Measurements from ENCODE around the gene RIMKLB. TPM values are rescaled to one million over a fixed set of nuclear protein-coding genes. Genes with fewer than 3 reads are reported as not detected.
"Not testable (repeated sequence)": the region's sequence is repeated elsewhere in the genome, so short reads cannot be mapped to it uniquely, and the experiment has no call there.

The RIMKLB gene
- total RNA-seq, 1 experiment from 2014 or later: 34.4 TPM

DNA sequence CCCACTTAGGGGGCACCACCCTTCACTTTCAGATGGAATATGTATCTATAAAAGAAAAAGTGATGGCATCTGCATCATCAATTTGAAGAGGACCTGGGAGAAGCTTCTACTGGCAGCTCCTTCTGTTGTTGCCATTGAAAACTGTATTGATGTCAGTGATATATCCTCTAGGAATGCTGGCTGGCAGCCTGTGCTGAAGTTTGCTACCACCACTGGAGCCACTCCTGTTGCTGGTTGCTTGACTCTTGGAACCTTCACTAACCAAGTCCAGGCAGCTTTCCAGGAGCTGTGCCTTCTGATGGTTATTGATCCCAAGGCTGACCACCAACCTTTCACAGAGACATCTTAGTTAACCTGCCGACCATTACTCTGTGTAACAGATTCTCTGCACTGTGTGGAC is 44.7 kb downstream of the RIMKLB start:
- ChIA-PET POLR2A (interaction anchor here (1.0 kb wide), 1 partner anchor 61 kb away, joined by 3 read pairs; no protein-coding TSS in a partner anchor), CTCF (interaction anchor here (0.9 kb wide), 1 partner anchor 148 kb away, joined by 3 read pairs; no protein-coding TSS in a partner anchor)
- Mint-ChIP-seq H3K4me1 (ENCODE audit: insufficient read depth, unreplicated experiment) (peaks cover 10% of the 10 kb centered on the region), H3K36me3 (ENCODE audit: insufficient read depth, unreplicated experiment) (peaks cover 5% of the 10 kb centered on the region), H3K9me3 (ENCODE audit: unreplicated experiment) (no peaks in the 10 kb centered on the region), H3K27ac (ENCODE audit: low read depth, unreplicated experiment) (no peak overlapping the region), H3K27me3 (ENCODE audit: insufficient read depth, unreplicated experiment) (no peaks in the 10 kb centered on the region), H3K4me3 (ENCODE audit: unreplicated experiment) (no peak overlapping the region)
- intact Hi-C loops (cut with micrococcal nuclease): no loop called here
- TF ChIP-seq, protein P1, sequence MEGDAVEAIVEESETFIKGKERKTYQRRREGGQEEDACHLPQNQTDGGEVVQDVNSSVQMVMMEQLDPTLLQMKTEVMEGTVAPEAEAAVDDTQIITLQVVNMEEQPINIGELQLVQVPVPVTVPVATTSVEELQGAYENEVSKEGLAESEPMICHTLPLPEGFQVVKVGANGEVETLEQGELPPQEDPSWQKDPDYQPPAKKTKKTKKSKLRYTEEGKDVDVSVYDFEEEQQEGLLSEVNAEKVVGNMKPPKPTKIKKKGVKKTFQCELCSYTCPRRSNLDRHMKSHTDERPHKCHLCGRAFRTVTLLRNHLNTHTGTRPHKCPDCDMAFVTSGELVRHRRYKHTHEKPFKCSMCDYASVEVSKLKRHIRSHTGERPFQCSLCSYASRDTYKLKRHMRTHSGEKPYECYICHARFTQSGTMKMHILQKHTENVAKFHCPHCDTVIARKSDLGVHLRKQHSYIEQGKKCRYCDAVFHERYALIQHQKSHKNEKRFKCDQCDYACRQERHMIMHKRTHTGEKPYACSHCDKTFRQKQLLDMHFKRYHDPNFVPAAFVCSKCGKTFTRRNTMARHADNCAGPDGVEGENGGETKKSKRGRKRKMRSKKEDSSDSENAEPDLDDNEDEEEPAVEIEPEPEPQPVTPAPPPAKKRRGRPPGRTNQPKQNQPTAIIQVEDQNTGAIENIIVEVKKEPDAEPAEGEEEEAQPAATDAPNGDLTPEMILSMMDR (IDR thresholded peaks at IDR 0.05; ENCODE audit: unreplicated experiment): no peak
- no TSS peak for BruUV-seq (replicated peaks)
- DNase-seq (ENCODE audit: unreplicated experiment): peak; percentile 13

GRCh38 chr12:8743121-8743520 is 45.3 kb downstream of the RIMKLB start:
- BruUV-seq (replicated peaks); H3K4me3 Mint-ChIP-seq (ENCODE audit: unreplicated experiment); H3K27ac Mint-ChIP-seq (ENCODE audit: low read depth, unreplicated experiment); H3K27me3 Mint-ChIP-seq (ENCODE audit: insufficient read depth, unreplicated experiment); H3K9me3 Mint-ChIP-seq (ENCODE audit: unreplicated experiment); DNase-seq (ENCODE audit: unreplicated experiment); intact Hi-C loops (cut with micrococcal nuclease); H3K36me3 Mint-ChIP-seq (ENCODE audit: insufficient read depth, unreplicated experiment); CTCF ChIA-PET: not testable (repeated sequence)
- H3K4me1 Mint-ChIP-seq (ENCODE audit: insufficient read depth, unreplicated experiment): peaks cover 10% of the 10 kb centered on the region
- POLR2A ChIA-PET: interaction anchor here (0.6 kb wide), 1 partner anchor 55 kb away, joined by 4 read pairs; no protein-coding TSS in a partner anchor

DNA sequence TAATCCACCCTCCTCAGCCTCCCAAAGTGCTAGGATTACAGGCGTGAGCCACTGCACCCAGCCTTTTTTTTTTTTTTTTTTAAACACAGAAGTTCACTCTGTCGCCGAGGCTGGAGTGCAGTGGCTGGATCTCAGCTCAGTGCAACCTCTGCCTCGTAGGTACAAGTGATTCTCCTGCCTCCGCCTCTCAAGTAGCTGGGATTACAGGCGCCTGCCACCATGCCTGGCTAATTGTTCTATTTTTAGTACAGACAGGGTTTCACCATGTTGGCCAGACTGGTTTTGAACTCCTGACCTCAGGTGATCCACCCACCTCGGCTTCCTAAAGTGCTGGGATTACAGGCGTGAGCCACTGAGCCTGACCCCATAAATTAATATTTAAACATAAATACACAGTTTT is 47.8 kb downstream of the RIMKLB start:
- intact Hi-C loops (cut with micrococcal nuclease); H3K4me3 Mint-ChIP-seq (ENCODE audit: unreplicated experiment); DNase-seq (ENCODE audit: unreplicated experiment); BruUV-seq (replicated peaks); H3K27me3 Mint-ChIP-seq (ENCODE audit: insufficient read depth, unreplicated experiment); POLR2A ChIA-PET; H3K9me3 Mint-ChIP-seq (ENCODE audit: unreplicated experiment); H3K36me3 Mint-ChIP-seq (ENCODE audit: insufficient read depth, unreplicated experiment): not testable (repeated sequence)
- CTCF ChIA-PET: interaction anchor here (1.2 kb wide), 1 partner anchor 69 kb away, joined by 4 read pairs; no protein-coding TSS in a partner anchor
- peak overlapping the region; percentile 24 for H3K27ac Mint-ChIP-seq (ENCODE audit: low read depth, unreplicated experiment)
- H3K4me1 Mint-ChIP-seq (ENCODE audit: insufficient read depth, unreplicated experiment): peaks cover 10% of the 10 kb centered on the region

- Mint-ChIP-seq H3K4me3 (ENCODE audit: unreplicated experiment) (no peak overlapping the region), H3K27ac (ENCODE audit: low read depth, unreplicated experiment) (peak overlapping the region; percentile 24), H3K36me3 (ENCODE audit: insufficient read depth, unreplicated experiment) (peaks cover 7% of the 10 kb centered on the region), H3K4me1 (ENCODE audit: insufficient read depth, unreplicated experiment) (peaks cover 10% of the 10 kb centered on the region), H3K27me3 (ENCODE audit: insufficient read depth, unreplicated experiment) (no peaks in the 10 kb centered on the region), H3K9me3 (ENCODE audit: unreplicated experiment) (no peaks in the 10 kb centered on the region)
- POLR2A ChIA-PET: no interaction called here
- CTCF ChIA-PET: interaction anchor here (0.6 kb wide), 1 partner anchor 45 kb away, joined by 4 read pairs; no protein-coding TSS in a partner anchor
- no TSS peak for BruUV-seq (replicated peaks)
- no peak for DNase-seq (ENCODE audit: unreplicated experiment)
- TF ChIP-seq, protein P1 (IDR thresholded peaks at IDR 0.05; ENCODE audit: unreplicated experiment): no peak
- intact Hi-C loops (cut with micrococcal nuclease): no loop called here
These were observed 48.3 kb downstream of the RIMKLB start for GRCh38 chr12:8746046-8746445.

DNA sequence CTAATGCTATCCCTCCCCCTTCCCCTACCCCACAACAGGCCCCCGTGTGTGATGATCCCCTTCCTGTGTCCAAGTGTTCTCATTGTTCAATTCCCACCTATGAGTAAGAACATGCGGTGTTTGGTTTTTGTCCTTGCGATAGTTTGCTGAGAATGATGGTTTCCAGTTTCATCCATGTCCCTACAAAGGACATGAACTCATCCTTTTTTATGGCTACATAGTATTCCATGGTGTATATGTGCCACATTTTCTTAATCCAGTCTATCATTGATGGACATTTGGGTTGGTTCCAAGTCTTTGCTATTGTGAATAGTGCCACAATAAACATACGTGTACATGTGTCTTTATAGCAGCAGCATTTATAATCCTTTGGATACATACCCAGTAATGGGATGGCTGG is 62.3 kb downstream of the RIMKLB start:
- intact Hi-C loops (cut with micrococcal nuclease); H3K9me3 Mint-ChIP-seq (ENCODE audit: unreplicated experiment); CTCF ChIA-PET; H3K27me3 Mint-ChIP-seq (ENCODE audit: insufficient read depth, unreplicated experiment); H3K27ac Mint-ChIP-seq (ENCODE audit: low read depth, unreplicated experiment); H3K4me1 Mint-ChIP-seq (ENCODE audit: insufficient read depth, unreplicated experiment); H3K4me3 Mint-ChIP-seq (ENCODE audit: unreplicated experiment); BruUV-seq (replicated peaks); POLR2A ChIA-PET; DNase-seq (ENCODE audit: unreplicated experiment): not testable (repeated sequence)
- peaks cover 11% of the 10 kb centered on the region for H3K36me3 Mint-ChIP-seq (ENCODE audit: insufficient read depth, unreplicated experiment)

DNA sequence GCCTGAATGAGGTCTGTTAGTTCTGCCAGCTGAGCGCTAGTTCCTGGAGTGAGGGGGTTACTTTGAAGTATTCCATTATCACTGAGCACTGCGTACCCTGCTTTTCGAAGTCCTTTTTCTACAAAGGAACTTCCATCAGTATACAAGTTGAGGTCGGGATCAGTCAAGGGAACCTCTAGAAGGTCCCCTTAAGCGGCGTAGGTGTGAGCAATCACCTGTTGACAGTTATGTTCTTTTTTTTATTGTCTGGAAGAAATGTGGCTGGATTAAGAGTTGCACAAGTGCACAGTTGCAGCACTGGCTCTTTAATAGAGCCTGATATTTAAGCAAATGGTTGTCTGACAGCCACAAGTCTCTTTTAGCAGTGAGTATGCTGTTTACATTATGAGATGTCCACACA is 64.9 kb downstream of the RIMKLB start:
- H3K36me3 Mint-ChIP-seq (ENCODE audit: insufficient read depth, unreplicated experiment); CTCF ChIA-PET; intact Hi-C loops (cut with micrococcal nuclease); BruUV-seq (replicated peaks); H3K27ac Mint-ChIP-seq (ENCODE audit: low read depth, unreplicated experiment); POLR2A ChIA-PET; H3K27me3 Mint-ChIP-seq (ENCODE audit: insufficient read depth, unreplicated experiment); H3K4me1 Mint-ChIP-seq (ENCODE audit: insufficient read depth, unreplicated experiment); H3K4me3 Mint-ChIP-seq (ENCODE audit: unreplicated experiment); DNase-seq (ENCODE audit: unreplicated experiment); H3K9me3 Mint-ChIP-seq (ENCODE audit: unreplicated experiment): not testable (repeated sequence)

DNA sequence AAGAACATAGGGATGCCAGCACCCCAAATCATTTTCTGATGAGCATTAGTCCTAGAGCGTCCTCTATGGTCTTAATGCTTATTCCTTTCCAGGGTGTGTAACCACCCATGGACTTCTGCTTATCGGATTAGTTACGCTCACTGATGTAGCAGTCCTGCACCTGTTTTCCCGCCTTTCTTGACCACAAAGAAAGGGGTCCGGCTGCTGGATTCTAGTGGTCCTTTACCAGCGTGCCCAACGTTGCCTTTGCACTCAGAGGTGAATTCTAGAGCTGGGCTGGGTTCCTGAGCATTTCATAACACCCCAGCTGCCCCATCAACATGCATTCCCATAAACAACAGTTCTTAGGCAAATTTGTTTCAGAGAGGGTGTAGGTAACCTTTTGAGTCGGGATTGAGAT is 68.3 kb downstream of the RIMKLB start:
- DNase-seq (ENCODE audit: unreplicated experiment); H3K4me1 Mint-ChIP-seq (ENCODE audit: insufficient read depth, unreplicated experiment); BruUV-seq (replicated peaks); H3K4me3 Mint-ChIP-seq (ENCODE audit: unreplicated experiment); intact Hi-C loops (cut with micrococcal nuclease); H3K36me3 Mint-ChIP-seq (ENCODE audit: insufficient read depth, unreplicated experiment); POLR2A ChIA-PET; H3K27me3 Mint-ChIP-seq (ENCODE audit: insufficient read depth, unreplicated experiment); H3K9me3 Mint-ChIP-seq (ENCODE audit: unreplicated experiment); H3K27ac Mint-ChIP-seq (ENCODE audit: low read depth, unreplicated experiment): not testable (repeated sequence)
- CTCF ChIA-PET: interaction anchor here (2.5 kb wide), 1 partner anchor 124 kb away, joined by 14 read pairs; no protein-coding TSS in a partner anchor

Data from MCF 10A (cell line).